IMR-90 (cell line): Measurements from ENCODE around the gene LAPTM5.

Source experiments
- CEBPB ChIP-seq: IDR thresholded peaks from 2 replicates; pipeline ENCODE4 v1.6.1; 2012; ENCODE audit warnings: low read depth, low read length, improper control_type of control experiment
- CHD1 ChIP-seq: IDR thresholded peaks from 2 replicates; pipeline ENCODE4 v1.6.1; 2012; ENCODE audit warnings: low read depth, low read length, improper control_type of control experiment
- CTCF ChIP-seq: conservative IDR thresholded peaks from 2 replicates; pipeline ENCODE4 v1.5.1; 2012; ENCODE audit warnings: mild to moderate bottlenecking, low read depth, low read length, improper control_type of control experiment
- ELK1 ChIP-seq: fragments of 150-350 bp; IDR thresholded peaks from 2 replicates; pipeline ENCODE4 v1.6.1; 2016; ENCODE audit warnings: low read depth, mild to moderate bottlenecking, low read length, moderate library complexity, borderline replicate concordance
- MAFK ChIP-seq: IDR thresholded peaks from 2 replicates; pipeline ENCODE4 v1.6.1; 2012; ENCODE audit warnings: low read depth, low read length, improper control_type of control experiment
- MXI1 ChIP-seq: IDR thresholded peaks from 2 replicates; pipeline ENCODE4 v1.6.1; 2012; ENCODE audit warnings: low read depth, mild to moderate bottlenecking, low read length, moderate library complexity, borderline replicate concordance
- NFE2L2 ChIP-seq: fragments of 150-350 bp; IDR thresholded peaks from 2 replicates; pipeline ENCODE4 v1.6.1; 2016; ENCODE audit warnings: low read depth, mild to moderate bottlenecking, low read length
- POLR2A ChIP-seq: IDR thresholded peaks from 2 replicates; pipeline ENCODE4 v1.6.1; 2012; ENCODE audit warnings: mild to moderate bottlenecking, low read depth, low read length
- RAD21 ChIP-seq: IDR thresholded peaks from 2 replicates; pipeline ENCODE4 v1.6.1; 2012; ENCODE audit warnings: low read length, improper control_type of control experiment
- RCOR1 ChIP-seq: IDR thresholded peaks from 2 replicates; pipeline ENCODE4 v1.6.1; 2012; ENCODE audit warnings: mild to moderate bottlenecking, low read length, improper control_type of control experiment; ENCODE audit not compliant: insufficient replicate concordance
- USF2 ChIP-seq: fragments of 150-350 bp; IDR thresholded peaks from 2 replicates; pipeline ENCODE4 v1.6.1; 2017; ENCODE audit warnings: mild to moderate bottlenecking, antibody characterized with exemption, low read length, low read depth

GRCh38 chr1:30715216-30715615, 42.4 kb downstream of the LAPTM5 start:
- TF ChIP-seq CTCF, result peak; percentile 30; the same call in 1 of the 2 replicates
- no peak for TF ChIP-seq USF2
- TF ChIP-seq CEBPB, result no peak
- TF ChIP-seq MXI1, result no peak
- no peak for TF ChIP-seq POLR2A
- no peak for TF ChIP-seq RAD21
- TF ChIP-seq NFE2L2, result no peak
- TF ChIP-seq RCOR1, result no peak
- no peak for TF ChIP-seq CHD1
- no peak for TF ChIP-seq MAFK
- TF ChIP-seq ELK1, result no peak
